LoVo (cell line): ENCODE results near the gene LARGE1.
"Not testable (repeated sequence)": the region's sequence is repeated elsewhere in the genome, so short reads cannot be mapped to it uniquely, and the experiment has no call there.

Experiments used
- DNase-seq: peaks from one replicate; pipeline ENCODE4 v3.0.0-alpha.2; 2016; ENCODE audit warnings: low spot score

Gene LARGE1

GRCh38 chr22:33883961-33884808 is 36.1 kb downstream of the LARGE1 start:
- DNase-seq: no peak

DNA sequence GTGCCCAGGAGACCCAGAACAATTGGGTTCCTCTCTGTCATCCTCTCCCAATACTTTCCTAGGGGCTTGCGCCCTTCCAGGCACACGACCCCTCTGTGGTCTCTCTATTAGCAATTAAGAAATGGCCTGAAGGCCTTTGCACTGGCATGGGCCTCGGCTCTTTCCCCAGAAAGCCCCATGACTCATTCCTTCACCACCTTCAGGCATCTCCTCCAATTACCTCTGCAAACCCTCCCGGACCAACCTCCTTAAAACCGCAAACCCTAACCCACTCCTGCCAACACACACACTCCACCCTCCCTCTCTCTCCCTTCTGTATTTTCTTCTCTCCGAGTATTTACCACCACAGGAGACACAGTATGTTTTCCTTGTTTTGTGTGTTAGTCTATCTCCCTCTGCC is 36.7 kb downstream of the LARGE1 start:
- DNase-seq: peak; percentile 55

DNA sequence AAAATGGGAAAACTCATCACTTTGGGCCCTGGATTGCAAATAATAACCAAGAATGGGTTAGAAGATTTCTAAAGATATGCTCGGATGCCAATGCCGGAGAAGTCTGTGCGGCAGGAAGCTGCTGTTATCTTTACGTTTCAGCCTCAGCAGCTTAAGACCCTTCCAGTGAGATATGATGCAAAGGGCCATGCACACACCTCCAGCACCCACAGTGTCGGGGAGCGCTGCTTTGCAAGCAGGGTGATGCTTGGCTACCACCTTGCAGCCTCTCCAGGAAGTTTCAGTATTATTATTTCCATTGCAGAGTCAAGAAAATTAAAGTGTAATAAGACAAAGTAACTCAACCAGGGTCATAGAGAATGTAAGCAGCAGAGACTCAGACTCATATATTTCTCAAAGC is 37.3 kb downstream of the LARGE1 start:
- no peak for DNase-seq

DNA sequence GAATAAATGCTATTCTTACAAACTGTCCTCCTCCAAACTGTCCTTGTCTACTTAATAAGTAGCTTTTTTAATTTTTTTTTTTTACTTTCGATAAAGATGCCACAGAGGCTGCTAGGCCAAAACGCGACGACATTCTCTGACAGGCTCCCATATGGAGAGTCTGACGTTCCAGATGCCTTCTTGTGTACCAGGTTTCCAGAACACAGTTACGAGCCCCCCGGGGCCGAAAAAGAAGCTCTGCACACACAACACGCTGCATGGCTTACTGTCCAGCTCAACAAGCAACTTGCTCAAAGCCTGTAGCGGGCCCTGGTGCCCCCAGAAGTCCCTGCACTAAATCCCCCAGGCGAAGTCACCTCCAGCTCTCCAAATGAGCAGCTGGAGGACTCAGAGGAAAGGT is 39.3 kb downstream of the LARGE1 start:
- no peak for DNase-seq

GRCh38 chr22:33879796-33880195 is 40.5 kb downstream of the LARGE1 start:
- no peak for DNase-seq

DNA sequence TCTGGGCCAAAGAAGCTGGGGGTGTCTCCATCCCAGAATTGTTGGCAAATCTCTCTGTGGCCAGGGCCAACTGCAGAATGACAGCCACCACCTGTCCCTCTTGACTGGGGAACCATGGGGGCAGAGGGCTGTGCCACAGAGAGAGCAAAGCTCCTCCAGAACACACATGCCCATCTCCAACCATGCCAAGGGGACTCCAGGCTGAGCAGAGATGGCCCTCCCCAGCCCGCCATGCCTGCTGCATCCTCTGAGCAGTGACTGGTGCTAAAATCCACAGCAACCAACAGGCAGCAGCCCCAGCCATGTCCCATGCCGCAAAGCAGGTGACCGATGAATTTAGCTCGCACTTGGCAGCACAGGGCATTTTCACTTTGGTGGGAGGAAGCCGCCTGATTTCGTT is 45.0 kb downstream of the LARGE1 start:
- DNase-seq: no peak

DNA sequence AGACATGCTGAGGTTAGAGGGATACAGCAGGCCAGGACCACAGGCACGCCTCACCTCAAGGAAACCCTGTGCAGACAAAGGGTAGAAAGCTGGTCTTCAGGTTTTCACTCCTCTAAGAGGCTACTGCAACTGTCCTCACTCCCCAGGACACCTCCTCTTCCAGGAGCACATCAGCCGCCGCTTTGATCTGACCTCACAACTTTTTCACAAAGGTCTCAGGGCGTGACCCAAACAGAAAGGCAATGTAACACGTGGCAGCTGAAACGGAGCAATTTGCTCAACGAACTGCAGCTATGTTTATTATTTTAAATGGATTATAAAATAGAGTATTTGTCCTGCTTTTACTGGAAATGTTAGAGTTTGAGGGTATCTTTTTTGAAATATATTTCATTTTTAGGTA is 46.1 kb downstream of the LARGE1 start:
- no peak for DNase-seq

- DNase-seq: no peak
Measured at GRCh38 chr22:33873666-33874065, 46.6 kb downstream of the LARGE1 start.

GRCh38 chr22:33873186-33873585 is 47.1 kb downstream of the LARGE1 start:
- no peak for DNase-seq

GRCh38 chr22:33871935-33872334 is 48.3 kb downstream of the LARGE1 start:
- DNase-seq: no peak

DNA sequence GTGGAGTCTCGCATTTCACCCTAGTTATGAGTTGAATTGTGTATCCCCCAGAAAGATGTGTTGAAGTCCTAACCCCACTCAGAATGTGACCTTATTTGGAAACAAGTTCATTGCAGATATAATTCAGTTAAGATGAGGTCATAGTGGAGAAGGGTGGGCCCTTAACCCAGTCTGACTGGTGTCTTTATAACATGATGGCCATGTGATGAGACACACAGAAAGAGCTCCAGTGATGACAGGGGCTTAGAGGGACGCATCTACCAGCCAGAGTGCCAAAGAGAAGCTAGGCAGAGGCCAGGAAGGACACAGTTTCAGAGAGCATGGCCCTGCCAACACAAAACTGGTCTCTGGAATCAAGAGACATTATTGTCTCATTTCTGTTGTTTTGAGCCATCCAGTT is 50.3 kb downstream of the LARGE1 start:
- DNase-seq: no peak

- DNase-seq: no peak
Measured at GRCh38 chr22:33867971-33868370, 52.3 kb downstream of the LARGE1 start.

DNA sequence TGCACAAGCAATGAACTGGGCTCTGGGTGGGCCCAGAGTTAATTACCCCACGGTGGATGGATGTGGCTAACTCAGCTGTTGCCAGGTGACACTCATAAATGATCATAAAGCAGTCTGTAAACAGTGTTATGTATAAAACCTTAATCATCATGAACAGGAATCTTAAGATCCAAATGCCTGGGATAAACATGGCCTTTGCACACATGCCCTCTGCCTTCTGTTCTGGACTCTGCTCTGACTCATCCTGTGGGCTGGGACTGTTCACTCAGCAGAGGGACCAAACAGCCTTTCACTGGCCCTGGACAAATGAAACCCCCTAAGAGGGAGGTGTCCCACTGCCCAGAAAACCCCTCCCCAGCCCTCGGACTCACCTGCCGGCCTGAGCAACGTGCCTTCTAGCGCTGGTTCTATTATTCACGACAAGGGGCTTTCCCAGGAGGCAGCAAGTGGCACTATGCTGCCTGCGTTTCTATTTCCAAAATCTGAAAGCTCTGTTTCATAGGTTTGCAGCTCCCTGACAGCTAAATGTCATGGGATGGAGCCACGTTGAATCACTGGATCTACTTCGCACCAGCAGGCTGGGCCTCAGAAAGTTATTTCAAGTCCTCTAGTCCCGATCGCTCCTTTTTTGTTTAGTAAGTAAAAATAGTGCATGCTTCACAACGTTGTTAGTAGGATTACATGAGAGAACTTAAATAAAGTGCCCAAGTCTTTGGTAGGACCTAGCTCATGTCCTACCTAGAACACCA is 53.0 kb downstream of the LARGE1 start:
- DNase-seq: peak; percentile 64

DNA sequence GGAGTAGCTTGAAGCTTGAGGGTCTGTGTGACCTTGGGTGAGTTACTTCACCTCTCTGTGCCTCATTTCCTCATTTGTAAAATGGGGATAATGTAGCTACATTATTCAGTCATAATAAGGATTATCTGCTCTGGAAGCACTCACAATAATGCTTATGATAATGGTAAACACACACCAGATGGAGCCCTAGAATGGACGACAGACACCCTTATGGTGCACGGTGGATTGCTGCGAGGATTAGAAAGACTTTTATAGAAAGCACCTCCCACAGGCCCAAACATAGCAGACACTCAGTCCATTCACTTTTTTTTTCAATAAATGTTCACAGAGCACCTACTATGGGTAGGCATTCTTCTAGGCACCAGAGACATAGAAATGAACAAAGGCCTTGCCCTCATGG is 53.8 kb downstream of the LARGE1 start:
- DNase-seq: no peak

DNA sequence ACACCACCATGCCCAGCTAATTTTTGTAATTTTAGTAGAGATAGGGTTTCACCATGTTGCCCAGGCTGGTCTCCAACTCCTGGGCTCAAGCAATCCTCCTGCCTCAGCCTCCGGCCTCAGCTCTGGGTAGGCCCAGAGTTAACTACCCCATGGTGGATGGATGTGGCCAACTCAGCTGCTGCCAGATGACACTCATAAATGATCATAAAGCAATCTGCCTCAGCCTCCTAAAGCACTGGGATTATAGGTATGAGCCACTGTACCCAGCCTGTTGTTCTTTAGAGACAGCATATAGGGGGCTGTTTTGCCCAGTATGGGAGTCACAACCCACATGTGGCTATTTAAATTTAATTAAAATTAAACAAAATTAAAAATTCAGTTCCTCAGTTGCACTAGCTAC is 54.3 kb downstream of the LARGE1 start:
- DNase-seq: no peak

DNA sequence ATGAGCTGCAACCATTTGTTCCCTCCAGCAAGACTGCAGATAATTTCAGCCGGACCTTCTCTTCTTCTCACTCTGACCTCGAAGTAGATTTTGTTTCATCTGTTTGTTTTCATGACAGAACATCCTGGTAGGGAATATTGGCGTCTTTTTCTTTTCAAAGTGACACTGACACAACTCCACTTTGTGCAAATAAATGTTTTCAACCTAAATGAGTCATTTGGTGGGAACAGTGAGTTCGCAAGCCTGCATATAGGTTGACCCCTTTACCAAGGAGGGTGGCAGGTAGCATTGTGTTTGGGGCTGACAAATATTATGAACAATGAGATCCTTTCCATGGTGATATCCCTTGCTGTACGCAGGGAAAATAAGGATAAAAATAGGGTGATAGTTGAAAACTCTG is 55.0 kb downstream of the LARGE1 start:
- no peak for DNase-seq

DNA sequence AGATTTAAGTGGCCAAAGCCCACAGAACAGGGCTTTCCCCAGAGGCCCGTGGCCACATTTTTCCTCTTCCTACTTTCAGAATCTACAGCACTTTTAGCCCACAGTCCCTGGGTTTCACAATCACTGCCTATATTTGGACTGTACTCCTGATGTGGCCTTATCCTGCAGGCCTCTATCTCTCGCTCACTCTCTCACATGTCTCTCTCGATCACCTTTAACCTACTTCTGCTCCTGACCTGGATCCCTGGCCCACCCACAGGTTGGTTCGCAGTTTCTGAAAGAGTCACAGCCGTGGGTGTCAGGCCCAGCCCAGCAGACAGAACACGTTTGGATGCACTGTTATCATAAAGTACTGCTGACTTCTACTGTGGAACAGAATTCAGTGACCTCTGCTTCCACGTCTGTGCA is 55.5 kb downstream of the LARGE1 start:
- no peak for DNase-seq

DNA sequence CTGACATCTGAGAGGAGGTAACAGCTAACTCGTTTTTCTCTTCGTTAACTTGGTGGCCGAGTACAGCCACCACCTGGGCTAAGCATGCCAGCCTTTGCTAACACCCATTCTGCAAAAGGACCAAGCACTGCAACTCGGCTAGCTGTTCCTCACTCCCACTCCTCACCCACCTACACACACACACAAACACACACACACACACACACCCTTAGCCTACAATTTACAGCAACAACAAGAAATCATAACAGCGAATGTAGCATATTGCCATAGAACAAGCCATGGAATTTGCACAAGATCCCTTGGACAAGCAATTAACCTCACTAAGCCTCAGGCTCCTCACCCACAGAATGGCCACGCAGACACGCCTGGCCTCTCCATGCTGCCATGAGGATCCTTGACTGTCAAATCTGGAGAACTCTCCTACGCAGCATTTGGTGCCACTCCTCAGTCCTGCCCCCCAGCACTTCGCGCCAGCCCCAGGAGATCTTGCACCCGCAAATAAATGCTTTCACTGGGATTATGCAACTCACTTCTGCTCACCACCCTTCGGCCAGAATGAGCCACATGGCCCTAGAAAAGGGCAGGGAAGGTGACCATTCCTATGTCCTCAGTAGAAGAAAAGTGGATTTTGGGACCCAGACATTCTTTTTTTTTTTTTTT is 58.9 kb downstream of the LARGE1 start:
- DNase-seq: no peak

- no peak for DNase-seq
Measured at GRCh38 chr22:33860386-33860785, 59.9 kb downstream of the LARGE1 start.

GRCh38 chr22:33859311-33859710 is 61.0 kb downstream of the LARGE1 start:
- DNase-seq: no peak

DNA sequence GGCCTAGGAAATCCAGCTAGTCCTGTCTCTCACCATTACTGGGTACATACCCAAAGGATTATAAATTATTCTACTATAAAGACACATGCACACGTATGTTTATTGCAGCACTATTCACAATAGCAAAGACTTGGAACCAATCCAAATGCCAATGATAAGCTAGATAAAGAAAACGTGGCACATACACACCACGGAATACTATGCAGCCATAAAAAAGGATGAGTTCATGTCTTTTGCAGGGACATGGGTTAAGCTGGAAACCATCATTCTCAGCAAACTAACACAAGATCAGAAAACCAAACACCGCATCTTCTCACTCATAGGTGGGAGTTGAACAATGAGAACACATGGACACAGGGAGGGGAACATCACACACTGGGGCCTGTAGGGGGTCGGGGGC is 61.6 kb downstream of the LARGE1 start:
- DNase-seq: not testable (repeated sequence)

- not testable (repeated sequence) for DNase-seq
Measured at GRCh38 chr22:33857767-33858166, 62.5 kb downstream of the LARGE1 start.

DNA sequence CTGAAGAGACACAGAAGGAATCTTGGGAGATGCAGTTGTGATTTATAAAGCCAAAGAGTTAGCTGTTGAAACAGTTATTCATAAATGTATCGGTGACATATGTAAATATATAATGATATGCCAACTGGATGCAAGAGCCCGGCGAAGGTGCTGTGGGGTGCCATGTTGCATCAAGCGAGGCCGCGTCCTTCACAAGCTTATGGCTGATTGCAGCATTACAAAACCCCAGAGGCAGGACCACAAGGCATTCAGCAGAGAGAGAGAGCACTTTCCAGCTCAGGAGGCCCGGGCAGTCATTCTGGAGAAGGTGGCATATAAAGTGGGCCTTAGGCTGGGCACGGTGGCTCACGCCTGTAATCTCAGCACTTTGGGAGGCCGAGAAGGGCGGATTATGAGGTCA is 65.6 kb downstream of the LARGE1 start:
- no peak for DNase-seq
